GM19438 (cell line): ENCODE results near the gene RLBP1.
"Not testable (repeated sequence)": the region's sequence is repeated elsewhere in the genome, so short reads cannot be mapped to it uniquely, and the experiment has no call there.

ENCODE experiments used
- ATAC-seq: cut with Tn5 transposase; IDR thresholded peaks from one replicate; pipeline ENCODE4 v1.9.1; 2021; ENCODE audit warnings: low read depth; ENCODE audit not compliant: unreplicated experiment

Gene RLBP1

GRCh38 chr15:89221543-89221942, at the start of gene RLBP1:
TSS of gene RLBP1 (minus strand) at chr15:89221579. CDS start at chr15:89218975, 2,604 bp downstream.
- ATAC-seq, result no peak

- not testable (repeated sequence) for ATAC-seq
Measured at GRCh38 chr15:89250142-89250541, 28.8 kb upstream of the RLBP1 start.

- ATAC-seq, result no peak
Measured at GRCh38 chr15:89248584-89248983, 27.2 kb upstream of the RLBP1 start.

- ATAC-seq, result no peak
Measured at GRCh38 chr15:89247446-89247845, 26.1 kb upstream of the RLBP1 start.

GRCh38 chr15:89244574-89244903, 23.2 kb upstream of the RLBP1 start:
- ATAC-seq, result peak; percentile 38

- peak; percentile 87 for ATAC-seq
Measured at GRCh38 chr15:89243691-89244573, 22.6 kb upstream of the RLBP1 start, which contains the start of gene FANCI. TSS of gene FANCI (plus strand) at chr15:89243979. CDS start at chr15:89247648, 3,669 bp downstream.

- no peak for ATAC-seq
Measured at GRCh38 chr15:89243046-89243690, 21.8 kb upstream of the RLBP1 start.

GRCh38 chr15:89239883-89240810, 18.8 kb upstream of the RLBP1 start:
- not testable (repeated sequence) for ATAC-seq

- ATAC-seq, result no peak
Measured at GRCh38 chr15:89231832-89232231, 10.5 kb upstream of the RLBP1 start.

- ATAC-seq, result no peak
Measured at GRCh38 chr15:89230277-89230676, 8.9 kb upstream of the RLBP1 start.

- no peak for ATAC-seq
Measured at GRCh38 chr15:89227425-89227824, 6.0 kb upstream of the RLBP1 start.

- ATAC-seq, result no peak
Measured at GRCh38 chr15:89226359-89227221, 5.2 kb upstream of the RLBP1 start.

- no peak for ATAC-seq
Measured at GRCh38 chr15:89225588-89225987, 4.2 kb upstream of the RLBP1 start.

GRCh38 chr15:89218531-89218930, 2.8 kb downstream of the RLBP1 start:
- no peak for ATAC-seq

GRCh38 chr15:89217686-89218376, 3.5 kb downstream of the RLBP1 start:
- no peak for ATAC-seq

- no peak for ATAC-seq
Measured at GRCh38 chr15:89217031-89217430, 4.3 kb downstream of the RLBP1 start.

GRCh38 chr15:89215627-89216026, 5.8 kb downstream of the RLBP1 start:
- ATAC-seq, result no peak

- ATAC-seq, result no peak
Measured at GRCh38 chr15:89211678-89212170, 9.7 kb downstream of the RLBP1 start.

- no peak for ATAC-seq
Measured at GRCh38 chr15:89209057-89209456, 12.3 kb downstream of the RLBP1 start.
